ENCODE results near the gene SLC44A4.

- TF ChIP-seq ZNF212 (CRISPR knock-in tag; IDR thresholded peaks at IDR 0.05) = no peak
- no peak for TF ChIP-seq BCOR (IDR thresholded peaks at IDR 0.05)
- TF ChIP-seq LEF1 (IDR thresholded peaks at IDR 0.05) = no peak
These were observed 14.0 kb upstream of the SLC44A4 start for GRCh38 chr6:31892821-31893220.
